AG09309 (cell line): ENCODE measurements around the gene KCTD10.

Experiments
- DNase-seq: peaks from one replicate; pipeline ENCODE4 v3.0.0-alpha.2; 2010; ENCODE audit warnings: low read depth
- H3K4me3 ChIP-seq: 2 replicates; pipeline ENCODE4 v1.5.1; 2011; ENCODE audit warnings: mild to moderate bottlenecking, low read depth, low read length, moderate library complexity; ENCODE audit not compliant: control insufficient read depth
- TF ChIP-seq, protein P1 (sequence below): IDR thresholded peaks from 2 replicates; pipeline ENCODE4 v1.5.1; 2011; ENCODE audit warnings: mild to moderate bottlenecking, low read depth, low read length, inconsistent platforms; ENCODE audit not compliant: insufficient read depth, control insufficient read depth; ENCODE audit errors: missing control alignments

The KCTD10 gene

DNA sequence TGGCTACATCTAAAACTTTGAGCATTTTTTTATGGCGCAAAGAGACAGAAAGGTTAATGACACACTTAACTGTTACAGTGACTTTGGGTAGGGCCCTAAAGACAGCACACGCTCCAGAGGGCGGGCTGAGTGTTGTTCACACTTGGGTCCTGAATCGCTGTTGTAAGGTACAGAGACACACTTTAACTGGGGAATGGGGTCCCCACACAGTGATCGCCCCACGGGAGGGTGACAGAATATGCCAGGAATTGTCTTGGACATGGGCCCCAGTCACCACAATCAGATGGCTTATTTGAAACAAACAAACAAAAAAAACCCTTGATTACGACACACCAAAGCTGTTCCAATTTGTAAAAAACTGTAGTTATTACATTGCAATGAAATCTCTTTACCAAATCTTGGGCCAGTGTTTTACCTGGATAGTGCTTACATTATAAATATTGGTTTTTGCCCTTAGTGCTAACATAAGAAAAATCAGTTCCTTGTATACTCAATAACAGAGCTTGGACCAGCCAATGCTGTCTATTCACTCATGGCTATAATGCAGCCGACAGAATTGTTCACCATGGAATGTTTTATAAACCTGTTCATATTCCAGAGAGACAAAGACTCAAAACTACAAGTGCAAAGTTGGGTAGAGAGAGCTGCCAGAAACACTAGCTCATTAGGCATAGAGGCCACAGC, 28.3 kb downstream of the KCTD10 start:
- H3K4me3 ChIP-seq = no peak overlapping the region
- TF ChIP-seq, protein P1, sequence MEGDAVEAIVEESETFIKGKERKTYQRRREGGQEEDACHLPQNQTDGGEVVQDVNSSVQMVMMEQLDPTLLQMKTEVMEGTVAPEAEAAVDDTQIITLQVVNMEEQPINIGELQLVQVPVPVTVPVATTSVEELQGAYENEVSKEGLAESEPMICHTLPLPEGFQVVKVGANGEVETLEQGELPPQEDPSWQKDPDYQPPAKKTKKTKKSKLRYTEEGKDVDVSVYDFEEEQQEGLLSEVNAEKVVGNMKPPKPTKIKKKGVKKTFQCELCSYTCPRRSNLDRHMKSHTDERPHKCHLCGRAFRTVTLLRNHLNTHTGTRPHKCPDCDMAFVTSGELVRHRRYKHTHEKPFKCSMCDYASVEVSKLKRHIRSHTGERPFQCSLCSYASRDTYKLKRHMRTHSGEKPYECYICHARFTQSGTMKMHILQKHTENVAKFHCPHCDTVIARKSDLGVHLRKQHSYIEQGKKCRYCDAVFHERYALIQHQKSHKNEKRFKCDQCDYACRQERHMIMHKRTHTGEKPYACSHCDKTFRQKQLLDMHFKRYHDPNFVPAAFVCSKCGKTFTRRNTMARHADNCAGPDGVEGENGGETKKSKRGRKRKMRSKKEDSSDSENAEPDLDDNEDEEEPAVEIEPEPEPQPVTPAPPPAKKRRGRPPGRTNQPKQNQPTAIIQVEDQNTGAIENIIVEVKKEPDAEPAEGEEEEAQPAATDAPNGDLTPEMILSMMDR = no peak
- no peak for DNase-seq

GRCh38 chr12:109448272-109448671, 28.8 kb downstream of the KCTD10 start:
- DNase-seq = no peak
- H3K4me3 ChIP-seq = no peak overlapping the region
- TF ChIP-seq, protein P1 = no peak

DNA sequence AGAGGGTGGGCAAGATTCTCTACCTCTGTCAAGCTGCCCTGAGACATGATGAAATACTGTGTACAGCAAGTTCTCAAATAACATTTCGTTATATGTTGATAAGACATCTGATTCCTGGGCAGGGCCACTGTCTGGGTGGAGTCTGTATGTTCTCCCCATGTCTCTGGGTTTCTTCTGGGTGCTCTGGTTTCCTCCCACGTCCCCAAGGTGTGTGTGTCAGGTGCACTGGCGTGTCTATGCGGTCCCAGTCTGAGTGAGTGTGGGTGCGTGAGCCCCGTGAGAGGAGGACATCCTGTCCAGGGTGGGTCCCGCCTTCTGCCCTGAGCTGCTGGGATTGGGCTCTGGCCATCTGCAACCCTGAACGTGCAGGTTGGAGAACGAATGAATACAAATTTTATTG, 29.6 kb downstream of the KCTD10 start:
- no peak for DNase-seq
- TF ChIP-seq, protein P1 = no peak
- no peak overlapping the region for H3K4me3 ChIP-seq

DNA sequence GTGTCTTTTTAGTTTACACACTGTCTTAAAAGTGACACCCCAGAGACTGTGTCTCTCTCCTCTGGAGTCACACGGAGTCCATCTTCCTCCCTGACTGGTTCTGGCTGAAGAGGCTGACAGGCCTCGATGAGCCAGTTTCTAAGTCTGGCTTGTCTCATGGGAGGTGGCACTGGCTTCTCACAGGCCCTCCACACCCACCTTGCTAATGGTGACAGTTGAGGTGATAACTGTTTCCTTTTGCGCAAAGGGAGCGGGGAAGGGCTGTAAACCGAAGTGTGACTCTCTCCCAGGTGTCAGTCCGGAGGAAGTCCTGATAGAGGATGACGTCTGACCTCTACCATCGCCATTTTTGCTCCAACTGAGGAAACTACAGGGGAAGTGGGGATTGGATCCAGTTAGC, 30.2 kb downstream of the KCTD10 start:
- no peak for DNase-seq
- H3K4me3 ChIP-seq = no peak overlapping the region
- TF ChIP-seq, protein P1 = no peak

GRCh38 chr12:109445191-109445609, 31.9 kb downstream of the KCTD10 start:
- peak; percentile 94 for DNase-seq
- TF ChIP-seq, protein P1 = no peak
- H3K4me3 ChIP-seq = no peak overlapping the region

GRCh38 chr12:109444259-109444658, 32.8 kb downstream of the KCTD10 start:
- no peak for DNase-seq
- no peak overlapping the region for H3K4me3 ChIP-seq
- TF ChIP-seq, protein P1 = no peak
